ENCODE data around the gene TMEM250. TPM values are rescaled to one million over a fixed set of nuclear protein-coding genes. Genes with fewer than 3 reads are reported as not detected.
A peak's percentile ranks its signal among the peaks of the same experiment; 100 is the strongest.

The TMEM250 gene
- polyA plus RNA-seq, 1 of the 3 experiments (the other 2 are of a cell fraction), result 25.9 TPM

DNA sequence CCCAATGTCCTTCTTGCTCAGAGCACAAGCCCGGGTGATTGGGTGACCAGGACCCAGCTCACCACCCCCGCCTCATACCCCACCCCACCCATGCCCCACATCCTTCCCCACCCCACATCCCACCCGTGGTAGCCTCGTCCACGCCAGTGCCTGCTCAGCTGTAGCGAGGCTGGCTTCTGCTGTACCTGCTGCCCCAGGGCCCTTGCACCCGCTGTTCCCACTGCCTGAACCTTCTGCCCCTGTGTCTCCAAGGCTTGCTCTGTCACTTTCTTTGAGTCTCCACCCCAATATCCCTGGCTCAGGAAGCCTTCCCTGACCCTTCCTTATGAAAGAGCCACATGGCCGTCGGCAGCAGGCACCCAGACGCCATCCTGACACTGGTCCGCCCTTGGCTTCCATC lies 20.5 kb downstream of the TMEM250 start:
- no peaks in the 10 kb centered on the region for H3F3A ChIP-seq (replicated peaks; ENCODE audit: insufficient read depth)
- H3K36me3 ChIP-seq (replicated peaks in 1 of 2; ENCODE audit: control insufficient read depth in 1 of 2, insufficient read depth in 2 of 2, low read length in 1 of 2), result no peaks in the 10 kb centered on the region
- no peaks in the 10 kb centered on the region for H3K27me3 ChIP-seq (ENCODE audit: insufficient read depth)
- H3K9me2 ChIP-seq, result no peaks in the 10 kb centered on the region
- DNase-seq, result no peak
- no peak overlapping the region for H2AFZ ChIP-seq (ENCODE audit: low read depth)
- no peak overlapping the region for H3K9ac ChIP-seq
- H3K27ac ChIP-seq (ENCODE audit: low read depth in 2 of 2, low read length in 1 of 2), result no peak overlapping the region
- H3K9me3 ChIP-seq, result no peaks in the 10 kb centered on the region
- peaks cover 8% of the 10 kb centered on the region; the same call in 1 of the 2 replicates for H4K20me1 ChIP-seq (ENCODE audit: insufficient read depth)
- POLR2A ChIA-PET, result no interaction called here
- 83% methylated on average over 10 of the region's 11 CpGs for WGBS (ENCODE audit: low lambda C conversion rate)
- no peak overlapping the region for H3K4me2 ChIP-seq
- H3K4me3 ChIP-seq (ENCODE audit: low read depth in 2 of 2, low read length in 1 of 2), result no peak overlapping the region
- CTCF ChIA-PET, result interaction anchor here (0.7 to 1.0 kb wide), 3 partner anchors 9 to 131 kb away, joined by 3 read pairs; no protein-coding TSS in a partner anchor
- no peak for TF ChIP-seq NFIC (IDR thresholded peaks at IDR 0.05; ENCODE audit: borderline replicate concordance)
- no peak for TF ChIP-seq TEAD4 (IDR thresholded peaks at IDR 0.05; ENCODE audit: borderline replicate concordance, insufficient read depth)
- H3K4me1 ChIP-seq (ENCODE audit: control insufficient read depth in 1 of 2, insufficient read depth in 2 of 2, low read depth in 1 of 2, low read length in 1 of 2), result peaks cover 0 to 17% of the 10 kb centered on the region in 2 experiments; a peak in 1 of 4 replicates
- H3K79me2 ChIP-seq (ENCODE audit: insufficient read depth), result peaks cover 19% of the 10 kb centered on the region; the same call in 1 of the 2 replicates

DNA sequence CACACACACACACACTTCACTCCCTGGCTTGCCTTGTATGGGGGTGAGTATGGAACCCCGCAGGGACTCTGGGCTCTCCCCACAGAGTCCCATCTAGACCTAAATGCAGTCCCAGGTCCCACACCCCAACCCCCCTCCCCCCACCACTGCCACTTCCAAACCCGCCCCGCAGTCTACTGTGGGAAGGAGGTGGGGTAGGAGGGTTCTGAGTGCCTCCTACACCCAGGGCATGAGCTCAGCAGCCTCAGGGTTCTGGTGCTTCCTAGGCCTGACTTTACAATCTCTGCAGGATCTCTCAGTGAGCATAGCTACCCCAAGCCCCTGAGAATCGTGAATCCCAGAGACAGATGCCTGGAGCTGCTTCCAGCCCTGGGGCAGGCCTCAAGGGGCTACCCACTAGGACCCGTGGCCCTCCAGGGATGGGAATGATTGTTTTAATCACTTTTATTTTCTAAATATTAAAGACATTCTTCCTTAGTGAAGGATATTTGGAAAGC lies 22.1 kb downstream of the TMEM250 start:
- Histone ChIP-seq H3K4me3 (ENCODE audit: low read depth in 2 of 2, low read length in 1 of 2) (no peak overlapping the region), H2AFZ (ENCODE audit: low read depth) (no peak overlapping the region), H3K36me3 (replicated peaks in 1 of 2; ENCODE audit: control insufficient read depth in 1 of 2, insufficient read depth in 2 of 2, low read length in 1 of 2) (peaks cover 0 to 2% of the 10 kb centered on the region in 2 experiments), H4K20me1 (ENCODE audit: insufficient read depth) (peaks cover 23% of the 10 kb centered on the region), H3K27ac (ENCODE audit: low read depth in 2 of 2, low read length in 1 of 2) (no peak overlapping the region), H3K79me2 (ENCODE audit: insufficient read depth) (peaks cover 36% of the 10 kb centered on the region), H3K9me3 (no peaks in the 10 kb centered on the region), H3K27me3 (ENCODE audit: insufficient read depth) (no peaks in the 10 kb centered on the region), H3K4me1 (ENCODE audit: control insufficient read depth in 1 of 2, insufficient read depth in 2 of 2, low read depth in 1 of 2, low read length in 1 of 2) (peaks cover 10 to 23% of the 10 kb centered on the region in 2 experiments; a peak in 3 of 4 replicates), H3F3A (replicated peaks; ENCODE audit: insufficient read depth) (peaks cover 3% of the 10 kb centered on the region), H3K9me2 (no peaks in the 10 kb centered on the region), H3K4me2 (peak overlapping the region; percentile 92), H3K9ac (no peak overlapping the region)
- no peak for DNase-seq
- POLR2A ChIA-PET, result interaction anchor here (1.3 to 1.4 kb wide), 2 partner anchors 13 to 129 kb away, joined by 4 to 6 read pairs; no protein-coding TSS in a partner anchor
- TF ChIP-seq ELF1 (IDR thresholded peaks at IDR 0.05) (no peak), MEF2A (IDR thresholded peaks at IDR 0.05; ENCODE audit: borderline replicate concordance, low read depth) (no peak), TAF1 (IDR thresholded peaks at IDR 0.05; ENCODE audit: borderline replicate concordance, low read depth, low read length) (no peak), NFIC (IDR thresholded peaks at IDR 0.05; ENCODE audit: borderline replicate concordance) (no peak), CHD2 (IDR thresholded peaks at IDR 0.05; ENCODE audit: low read length, partially characterized antibody) (no peak), SIN3A (IDR thresholded peaks at IDR 0.05; ENCODE audit: borderline replicate concordance, low read depth, low read length) (no peak), POLR2AphosphoS5 (IDR thresholded peaks at IDR 0.05; ENCODE audit: low read depth, low read length) (no peak)
- TF ChIP-seq, protein P1, sequence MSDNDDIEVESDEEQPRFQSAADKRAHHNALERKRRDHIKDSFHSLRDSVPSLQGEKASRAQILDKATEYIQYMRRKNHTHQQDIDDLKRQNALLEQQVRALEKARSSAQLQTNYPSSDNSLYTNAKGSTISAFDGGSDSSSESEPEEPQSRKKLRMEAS (IDR thresholded peaks at IDR 0.05; ENCODE audit: low read depth), result no peak
- CTCF ChIA-PET, result interaction anchor here (0.6 to 2.9 kb wide), 10 partner anchors 9 to 687 kb away, joined by 3 to 17 read pairs (median 4); partner anchors contain the start of gene DNLZ
- WGBS (ENCODE audit: low lambda C conversion rate), result 89% methylated on average over 4 of the region's 5 CpGs

Data from SK-N-SH (cell line).